NB4 (cell line): Measurements from ENCODE around the gene ACVR1.
A peak's percentile ranks its signal among the peaks of the same experiment; 100 is the strongest.

Experiments used
- POLR2A ChIP-seq: IDR thresholded peaks from 2 replicates; pipeline ENCODE4 v1.6.1; 2011; ENCODE audit warnings: mild to moderate bottlenecking; ENCODE audit not compliant: insufficient read length; ENCODE audit errors: extremely low read depth
- TF ChIP-seq, protein P1 (sequence below): IDR thresholded peaks from one replicate; pipeline ENCODE4 v1.5.1; 2012; ENCODE audit warnings: low read depth, low read length
- TF ChIP-seq, protein P2 (sequence below): IDR thresholded peaks from 2 replicates; pipeline ENCODE4 v1.6.1; 2011; ENCODE audit warnings: low read depth, low read length

DNA sequence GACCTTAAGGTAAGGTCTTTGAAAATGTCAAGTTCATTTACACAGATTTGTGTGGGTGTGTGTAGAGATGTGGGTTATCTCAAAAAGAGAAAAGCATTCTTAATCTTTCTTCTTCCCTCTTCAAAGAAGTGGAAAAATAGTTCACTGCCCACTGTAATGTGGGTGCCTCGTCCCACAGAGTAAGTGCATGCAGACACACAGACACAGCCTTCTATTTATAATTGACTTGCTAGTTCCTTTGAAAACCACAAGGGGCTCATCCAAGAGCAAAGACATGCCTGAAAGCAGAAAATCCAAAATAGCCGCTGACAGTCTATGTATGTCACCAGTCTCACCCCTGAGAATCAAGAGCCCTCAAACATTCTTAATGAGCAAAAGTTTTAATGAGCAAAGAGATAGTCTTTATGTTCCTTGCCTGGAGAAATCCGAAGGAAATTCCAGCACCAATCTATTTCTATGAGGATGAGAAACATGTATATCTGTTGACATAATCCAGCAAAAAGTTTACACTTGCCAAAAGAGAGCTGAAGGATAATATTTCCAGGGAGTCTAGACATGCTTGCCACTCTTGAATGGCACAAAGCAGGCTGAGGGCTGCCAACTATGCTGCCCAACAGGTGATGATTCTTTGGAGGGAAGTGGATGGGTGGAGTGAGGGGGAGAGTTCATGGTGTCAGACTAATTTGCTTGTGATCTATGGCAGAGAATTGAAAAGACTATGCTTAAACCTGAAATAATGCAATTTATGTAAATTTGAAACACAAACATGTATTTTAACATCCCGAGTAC lies 93.9 kb downstream of the ACVR1 start:
- TF ChIP-seq, protein P1, sequence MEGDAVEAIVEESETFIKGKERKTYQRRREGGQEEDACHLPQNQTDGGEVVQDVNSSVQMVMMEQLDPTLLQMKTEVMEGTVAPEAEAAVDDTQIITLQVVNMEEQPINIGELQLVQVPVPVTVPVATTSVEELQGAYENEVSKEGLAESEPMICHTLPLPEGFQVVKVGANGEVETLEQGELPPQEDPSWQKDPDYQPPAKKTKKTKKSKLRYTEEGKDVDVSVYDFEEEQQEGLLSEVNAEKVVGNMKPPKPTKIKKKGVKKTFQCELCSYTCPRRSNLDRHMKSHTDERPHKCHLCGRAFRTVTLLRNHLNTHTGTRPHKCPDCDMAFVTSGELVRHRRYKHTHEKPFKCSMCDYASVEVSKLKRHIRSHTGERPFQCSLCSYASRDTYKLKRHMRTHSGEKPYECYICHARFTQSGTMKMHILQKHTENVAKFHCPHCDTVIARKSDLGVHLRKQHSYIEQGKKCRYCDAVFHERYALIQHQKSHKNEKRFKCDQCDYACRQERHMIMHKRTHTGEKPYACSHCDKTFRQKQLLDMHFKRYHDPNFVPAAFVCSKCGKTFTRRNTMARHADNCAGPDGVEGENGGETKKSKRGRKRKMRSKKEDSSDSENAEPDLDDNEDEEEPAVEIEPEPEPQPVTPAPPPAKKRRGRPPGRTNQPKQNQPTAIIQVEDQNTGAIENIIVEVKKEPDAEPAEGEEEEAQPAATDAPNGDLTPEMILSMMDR, result peak; percentile 15
- TF ChIP-seq, protein P2, sequence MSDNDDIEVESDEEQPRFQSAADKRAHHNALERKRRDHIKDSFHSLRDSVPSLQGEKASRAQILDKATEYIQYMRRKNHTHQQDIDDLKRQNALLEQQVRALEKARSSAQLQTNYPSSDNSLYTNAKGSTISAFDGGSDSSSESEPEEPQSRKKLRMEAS, result no peak
- TF ChIP-seq POLR2A, result no peak
